Ovary (tissue), 3 donors: ENCODE data around the gene PRPF8.

ENCODE experiments used
- EP300 ChIP-seq: sonication (generic); formaldehyde crosslinking; IDR thresholded peaks from one replicate; pipeline ENCODE4 v1.6.1; 2017; ENCODE audit warnings: antibody characterized with exemption
- POLR2A ChIP-seq: fragments of 450-650 bp; IDR thresholded peaks from one replicate; pipeline ENCODE4 v1.6.1; 2017; ENCODE audit warnings: antibody characterized with exemption, mild to moderate bottlenecking, moderate library complexity
- TF ChIP-seq, protein P1 (sequence below), 3 donors: fragments of 450-650 bp in 2 of 3; fragments of 200-600 bp in 1 of 3; IDR thresholded peaks; one replicate each; pipeline versions ENCODE4 v1.5.1 to v1.8.0; 2016 to 2022; ENCODE audit warnings: antibody characterized with exemption in 3 of 3, mild to moderate bottlenecking in 1 of 3
- donor health status: DM: no; HTN: no; CAD: no.

DNA sequence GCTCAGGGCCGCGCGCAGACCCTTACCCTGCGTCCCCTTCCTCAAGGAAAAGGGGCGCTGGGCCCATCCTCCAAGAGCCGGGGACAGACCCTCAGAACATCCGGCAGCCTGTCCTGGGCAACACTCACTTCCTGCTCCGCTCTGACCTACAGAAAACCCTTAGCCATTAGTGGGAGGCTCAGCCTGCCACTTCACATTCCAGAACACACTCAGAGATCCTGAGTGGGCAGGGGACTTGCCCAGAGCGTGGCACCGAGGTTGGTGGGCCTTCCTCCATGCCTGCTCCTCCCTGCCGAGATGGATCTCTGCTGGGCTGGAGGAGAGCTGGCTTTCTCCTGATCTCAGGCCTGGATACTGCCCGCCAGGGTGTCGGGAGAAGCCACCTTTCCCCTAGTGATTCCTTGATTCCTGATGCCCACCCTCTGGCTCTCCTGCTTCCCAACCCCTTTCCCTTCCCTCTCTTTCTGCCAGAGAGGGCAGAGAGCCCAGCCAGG lies 40.6 kb downstream of the PRPF8 start:
- TF ChIP-seq, protein P1, sequence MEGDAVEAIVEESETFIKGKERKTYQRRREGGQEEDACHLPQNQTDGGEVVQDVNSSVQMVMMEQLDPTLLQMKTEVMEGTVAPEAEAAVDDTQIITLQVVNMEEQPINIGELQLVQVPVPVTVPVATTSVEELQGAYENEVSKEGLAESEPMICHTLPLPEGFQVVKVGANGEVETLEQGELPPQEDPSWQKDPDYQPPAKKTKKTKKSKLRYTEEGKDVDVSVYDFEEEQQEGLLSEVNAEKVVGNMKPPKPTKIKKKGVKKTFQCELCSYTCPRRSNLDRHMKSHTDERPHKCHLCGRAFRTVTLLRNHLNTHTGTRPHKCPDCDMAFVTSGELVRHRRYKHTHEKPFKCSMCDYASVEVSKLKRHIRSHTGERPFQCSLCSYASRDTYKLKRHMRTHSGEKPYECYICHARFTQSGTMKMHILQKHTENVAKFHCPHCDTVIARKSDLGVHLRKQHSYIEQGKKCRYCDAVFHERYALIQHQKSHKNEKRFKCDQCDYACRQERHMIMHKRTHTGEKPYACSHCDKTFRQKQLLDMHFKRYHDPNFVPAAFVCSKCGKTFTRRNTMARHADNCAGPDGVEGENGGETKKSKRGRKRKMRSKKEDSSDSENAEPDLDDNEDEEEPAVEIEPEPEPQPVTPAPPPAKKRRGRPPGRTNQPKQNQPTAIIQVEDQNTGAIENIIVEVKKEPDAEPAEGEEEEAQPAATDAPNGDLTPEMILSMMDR (IDR thresholded peaks at IDR 0.05) = no peak
- no peak for TF ChIP-seq POLR2A
- no peak for TF ChIP-seq EP300
